Measurements from ENCODE around the gene AGXT.

The AGXT gene

GRCh38 chr2:240868286-240869108, at the start of gene AGXT:
Gene AGXT, plus strand, starts transcription at chr2:240868824. Its CDS starts 42 bp downstream, at chr2:240868866.
- no peak for TF ChIP-seq CTCF (conservative IDR thresholded peaks at IDR 0.05; ENCODE audit: low read depth, low read length)
- H3K4me3 ChIP-seq (ENCODE audit: low read length) = no peak within 1 kb of the TSS
- DNase-seq (ENCODE audit: low read depth) = no peak

- no peak for DNase-seq (ENCODE audit: low read depth)
- peak overlapping the region; percentile 57 for H3K4me3 ChIP-seq (ENCODE audit: low read length)
Measured at GRCh38 chr2:240819126-240819857, 49.3 kb upstream of the AGXT start.

GRCh38 chr2:240819858-240820606, 48.6 kb upstream of the AGXT start, which contains the start of gene KIF1A:
Gene KIF1A, minus strand, starts transcription at chr2:240820219. Its CDS starts 22,467 bp downstream, at chr2:240797752.
- TF ChIP-seq CTCF (conservative IDR thresholded peaks at IDR 0.05; ENCODE audit: low read depth, low read length) = no peak
- H3K4me3 ChIP-seq (ENCODE audit: low read length) = peak within 1 kb of the TSS; percentile 57
- DNase-seq (ENCODE audit: low read depth) = no peak

More at GRCh38 chr2:240819126-240819857, 49.3 kb upstream of the AGXT start:
- TF ChIP-seq CTCF (conservative IDR thresholded peaks at IDR 0.05; ENCODE audit: low read depth, low read length) = no peak

- no peak for TF ChIP-seq CTCF (conservative IDR thresholded peaks at IDR 0.05; ENCODE audit: low read depth, low read length)
- no peak for DNase-seq (ENCODE audit: low read depth)
- H3K4me3 ChIP-seq (ENCODE audit: low read length) = peak overlapping the region; percentile 28
Measured at GRCh38 chr2:240820607-240821428, 47.8 kb upstream of the AGXT start.

- TF ChIP-seq CTCF (conservative IDR thresholded peaks at IDR 0.05; ENCODE audit: low read depth, low read length) = no peak
- no peak overlapping the region for H3K4me3 ChIP-seq (ENCODE audit: low read length)
- DNase-seq (ENCODE audit: low read depth) = no peak
Measured at GRCh38 chr2:240821429-240821778, 47.2 kb upstream of the AGXT start.

GRCh38 chr2:240822280-240822847, 46.3 kb upstream of the AGXT start:
- DNase-seq (ENCODE audit: low read depth) = no peak
- TF ChIP-seq CTCF (conservative IDR thresholded peaks at IDR 0.05; ENCODE audit: low read depth, low read length) = no peak
- no peak overlapping the region for H3K4me3 ChIP-seq (ENCODE audit: low read length)

Data from retinal pigment epithelial cell (primary cell).